Activated CD4-positive, alpha-beta T cell treated with anti-CD3 and anti-CD28 coated beads for 24 hours (primary cell): ENCODE data around the gene SPOPL.

ENCODE experiments used
- DNase-seq, 2 donors: peaks; one replicate each; pipeline ENCODE4 v3.0.0-alpha.2; 2020; ENCODE audit warnings: low read depth in 2 of 2

Gene SPOPL

GRCh38 chr2:138601458-138602165, 100.0 kb downstream of the SPOPL start:
- DNase-seq, result no peak

- DNase-seq, result no peak
These were observed 100.5 kb downstream of the SPOPL start for GRCh38 chr2:138602166-138602460.

GRCh38 chr2:138607746-138608145, 106.2 kb downstream of the SPOPL start:
- DNase-seq, result no peak

- DNase-seq, result no peak
These were observed 107.9 kb downstream of the SPOPL start for GRCh38 chr2:138609446-138609845.

- no peak for DNase-seq
These were observed 108.8 kb downstream of the SPOPL start for GRCh38 chr2:138610201-138610953.

GRCh38 chr2:138615257-138615656, 113.7 kb downstream of the SPOPL start:
- no peak for DNase-seq

- no peak for DNase-seq
These were observed 115.5 kb downstream of the SPOPL start for GRCh38 chr2:138617026-138617425.

GRCh38 chr2:138618971-138619370, 117.4 kb downstream of the SPOPL start:
- DNase-seq, result no peak

GRCh38 chr2:138620431-138620830, 118.9 kb downstream of the SPOPL start:
- no peak for DNase-seq

- DNase-seq, result no peak
These were observed 119.6 kb downstream of the SPOPL start for GRCh38 chr2:138621139-138621538.

- DNase-seq, result no peak
These were observed 121.0 kb downstream of the SPOPL start for GRCh38 chr2:138622613-138623012.
